Measurements from ENCODE around the gene FAM174B. TPM values are rescaled to one million over a fixed set of nuclear protein-coding genes. Genes with fewer than 3 reads are reported as not detected.

The FAM174B gene
- polyA plus RNA-seq, 1 donor from 2014 or later, result 20.1 TPM

DNA sequence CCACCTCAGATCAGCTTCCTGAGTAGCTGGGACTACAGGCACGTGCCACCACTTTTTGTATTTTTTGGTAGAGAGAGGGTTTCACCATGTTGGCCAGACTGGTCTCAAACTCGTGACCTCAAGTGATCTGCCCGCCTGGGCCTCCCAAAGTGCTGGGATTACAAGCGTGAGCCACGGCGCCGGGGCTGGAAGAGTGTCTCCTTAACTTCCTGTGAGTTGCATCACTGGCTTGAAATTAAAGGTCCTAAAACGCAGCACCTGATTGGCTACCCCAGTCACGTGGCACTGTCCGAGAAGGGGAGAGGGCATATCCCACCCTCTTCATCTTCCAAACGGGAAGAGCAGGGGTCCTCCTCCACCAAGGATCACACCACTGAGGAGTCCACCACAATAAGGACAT, 5.5 kb upstream of the FAM174B start:
- Histone ChIP-seq H3K79me2 (replicated peaks; ENCODE audit: insufficient read depth, low read length) (no peaks in the 10 kb centered on the region), H3K4me3 (ENCODE audit: low read length) (no peak overlapping the region), H3K9ac (ENCODE audit: low read length) (no peak overlapping the region), H3K9me3 (ENCODE audit: low read length) (no peaks in the 10 kb centered on the region), H3K27me3 (ENCODE audit: insufficient read depth, low read depth, low read length) (no peaks in the 10 kb centered on the region), H3F3A (ENCODE audit: insufficient read depth, low read length, poor library complexity, severe bottlenecking) (no peaks in the 10 kb centered on the region), H2AFZ (ENCODE audit: low read depth, low read length) (no peak overlapping the region), H3K27ac (ENCODE audit: low read length) (no peak overlapping the region), H4K20me1 (ENCODE audit: insufficient read depth) (no peaks in the 10 kb centered on the region), H3K4me2 (ENCODE audit: low read length) (no peak overlapping the region), H3K36me3 (ENCODE audit: insufficient read depth, low read length) (no peaks in the 10 kb centered on the region), H3K9me2 (ENCODE audit: insufficient read depth, low read length) (no peaks in the 10 kb centered on the region)
- TF ChIP-seq TAF1 (IDR thresholded peaks at IDR 0.05; ENCODE audit: low read depth) (no peak), CTCF (IDR thresholded peaks at IDR 0.05; ENCODE audit: poor library complexity, severe bottlenecking) (no peak), MXI1 (conservative IDR thresholded peaks at IDR 0.05; ENCODE audit: poor library complexity, severe bottlenecking) (no peak), EP300 (conservative IDR thresholded peaks at IDR 0.05; ENCODE audit: poor library complexity, severe bottlenecking) (no peak), EZH2 (IDR thresholded peaks at IDR 0.05; ENCODE audit: borderline replicate concordance, insufficient read depth, low read length, poor library complexity, severe bottlenecking) (no peak), POLR2AphosphoS5 (IDR thresholded peaks at IDR 0.05) (no peak), SMC3 (conservative IDR thresholded peaks at IDR 0.05; ENCODE audit: poor library complexity) (no peak), RAD21 (conservative IDR thresholded peaks at IDR 0.05) (no peak)
- TF ChIP-seq, protein P1, sequence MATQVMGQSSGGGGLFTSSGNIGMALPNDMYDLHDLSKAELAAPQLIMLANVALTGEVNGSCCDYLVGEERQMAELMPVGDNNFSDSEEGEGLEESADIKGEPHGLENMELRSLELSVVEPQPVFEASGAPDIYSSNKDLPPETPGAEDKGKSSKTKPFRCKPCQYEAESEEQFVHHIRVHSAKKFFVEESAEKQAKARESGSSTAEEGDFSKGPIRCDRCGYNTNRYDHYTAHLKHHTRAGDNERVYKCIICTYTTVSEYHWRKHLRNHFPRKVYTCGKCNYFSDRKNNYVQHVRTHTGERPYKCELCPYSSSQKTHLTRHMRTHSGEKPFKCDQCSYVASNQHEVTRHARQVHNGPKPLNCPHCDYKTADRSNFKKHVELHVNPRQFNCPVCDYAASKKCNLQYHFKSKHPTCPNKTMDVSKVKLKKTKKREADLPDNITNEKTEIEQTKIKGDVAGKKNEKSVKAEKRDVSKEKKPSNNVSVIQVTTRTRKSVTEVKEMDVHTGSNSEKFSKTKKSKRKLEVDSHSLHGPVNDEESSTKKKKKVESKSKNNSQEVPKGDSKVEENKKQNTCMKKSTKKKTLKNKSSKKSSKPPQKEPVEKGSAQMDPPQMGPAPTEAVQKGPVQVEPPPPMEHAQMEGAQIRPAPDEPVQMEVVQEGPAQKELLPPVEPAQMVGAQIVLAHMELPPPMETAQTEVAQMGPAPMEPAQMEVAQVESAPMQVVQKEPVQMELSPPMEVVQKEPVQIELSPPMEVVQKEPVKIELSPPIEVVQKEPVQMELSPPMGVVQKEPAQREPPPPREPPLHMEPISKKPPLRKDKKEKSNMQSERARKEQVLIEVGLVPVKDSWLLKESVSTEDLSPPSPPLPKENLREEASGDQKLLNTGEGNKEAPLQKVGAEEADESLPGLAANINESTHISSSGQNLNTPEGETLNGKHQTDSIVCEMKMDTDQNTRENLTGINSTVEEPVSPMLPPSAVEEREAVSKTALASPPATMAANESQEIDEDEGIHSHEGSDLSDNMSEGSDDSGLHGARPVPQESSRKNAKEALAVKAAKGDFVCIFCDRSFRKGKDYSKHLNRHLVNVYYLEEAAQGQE (IDR thresholded peaks at IDR 0.05; ENCODE audit: borderline replicate concordance), result no peak

- TF ChIP-seq TAF1 (IDR thresholded peaks at IDR 0.05; ENCODE audit: low read depth), result no peak
- no peak for TF ChIP-seq EZH2 (IDR thresholded peaks at IDR 0.05; ENCODE audit: borderline replicate concordance, insufficient read depth, low read length, poor library complexity, severe bottlenecking)
- no peak for TF ChIP-seq SMC3 (conservative IDR thresholded peaks at IDR 0.05; ENCODE audit: poor library complexity)
- Histone ChIP-seq H3K4me3 (ENCODE audit: low read length) (no peak overlapping the region), H3K79me2 (replicated peaks; ENCODE audit: insufficient read depth, low read length) (no peaks in the 10 kb centered on the region)
Measured at GRCh38 chr15:92657486-92657885, 1.9 kb upstream of the FAM174B start.

More at GRCh38 chr15:92657486-92657885, 1.9 kb upstream of the FAM174B start:
- H3K27ac ChIP-seq (ENCODE audit: low read length), result no peak overlapping the region
- H3K9ac ChIP-seq (ENCODE audit: low read length), result no peak overlapping the region
- H3F3A ChIP-seq (ENCODE audit: insufficient read depth, low read length, poor library complexity, severe bottlenecking), result peaks cover 2% of the 10 kb centered on the region
- no peak overlapping the region for H2AFZ ChIP-seq (ENCODE audit: low read depth, low read length)
- no peaks in the 10 kb centered on the region for H3K27me3 ChIP-seq (ENCODE audit: insufficient read depth, low read depth, low read length)
- H3K9me3 ChIP-seq (ENCODE audit: low read length), result no peaks in the 10 kb centered on the region
- no peak overlapping the region for H3K4me2 ChIP-seq (ENCODE audit: low read length)
- H4K20me1 ChIP-seq (ENCODE audit: insufficient read depth), result no peaks in the 10 kb centered on the region
- no peaks in the 10 kb centered on the region for H3K36me3 ChIP-seq (ENCODE audit: insufficient read depth, low read length)
- no peaks in the 10 kb centered on the region for H3K9me2 ChIP-seq (ENCODE audit: insufficient read depth, low read length)
